HEK293 (cell line): ENCODE results near the gene EXT2.

ENCODE experiments used
- BCL11A ChIP-seq: fragments of 450-650 bp; formaldehyde crosslinking; IDR thresholded peaks from 2 replicates; pipeline ENCODE4 v1.5.1; 2016; ENCODE audit warnings: low read depth, missing biosample characterization, missing genetic modification characterization
- BCL11B ChIP-seq: fragments of 450-650 bp; formaldehyde crosslinking; IDR thresholded peaks from 2 replicates; pipeline ENCODE4 v1.5.1; 2016; ENCODE audit warnings: low read depth, missing biosample characterization, missing genetic modification characterization
- EGR2 ChIP-seq: fragments of 450-650 bp; formaldehyde crosslinking; IDR thresholded peaks from 2 replicates; pipeline ENCODE4 v1.5.1; 2016; ENCODE audit warnings: low read depth, missing biosample characterization, missing genetic modification characterization
- GFI1B ChIP-seq: fragments of 450-650 bp; formaldehyde crosslinking; IDR thresholded peaks from 2 replicates; pipeline ENCODE4 v1.5.1; 2016; ENCODE audit warnings: missing biosample characterization, missing genetic modification characterization
- GLI2 ChIP-seq: fragments of 450-650 bp; formaldehyde crosslinking; IDR thresholded peaks from 2 replicates; pipeline ENCODE4; 2017; ENCODE audit warnings: missing biosample characterization, missing genetic modification characterization, low read depth, borderline replicate concordance
- GLIS1 ChIP-seq: fragments of 450-650 bp; formaldehyde crosslinking; IDR thresholded peaks from 2 replicates; pipeline ENCODE4 v1.5.1; 2016; ENCODE audit warnings: missing biosample characterization, missing genetic modification characterization
- HOXD13 ChIP-seq: sonication (generic); formaldehyde crosslinking; IDR thresholded peaks from 2 replicates; pipeline ENCODE4 v1.8.0; 2022; ENCODE audit warnings: missing genetic modification reagents, borderline replicate concordance
- MZF1 ChIP-seq: fragments of 450-650 bp; formaldehyde crosslinking; IDR thresholded peaks from 2 replicates; pipeline ENCODE4 v1.5.1; 2017; ENCODE audit warnings: missing biosample characterization, missing genetic modification characterization, borderline replicate concordance
- OVOL3 ChIP-seq: fragments of 450-650 bp; formaldehyde crosslinking; IDR thresholded peaks from 2 replicates; pipeline ENCODE4 v1.5.1; 2016; ENCODE audit warnings: missing biosample characterization, missing genetic modification characterization
- SALL2 ChIP-seq: fragments of 450-650 bp; formaldehyde crosslinking; IDR thresholded peaks from 2 replicates; pipeline ENCODE4 v1.5.0; 2017; ENCODE audit warnings: missing biosample characterization, mild to moderate bottlenecking, missing genetic modification characterization, borderline replicate concordance
- SCRT2 ChIP-seq: fragments of 450-650 bp; formaldehyde crosslinking; IDR thresholded peaks from 2 replicates; pipeline ENCODE4 v1.5.1; 2016; ENCODE audit warnings: missing biosample characterization, missing genetic modification characterization
- SP3 ChIP-seq: fragments of 450-650 bp; formaldehyde crosslinking; IDR thresholded peaks from 2 replicates; pipeline ENCODE4 v1.5.1; 2016; ENCODE audit warnings: missing biosample characterization, missing genetic modification characterization
- TCF7L2 ChIP-seq: IDR thresholded peaks from 2 replicates; pipeline ENCODE4 v1.6.1; 2011; ENCODE audit warnings: low read depth, mild to moderate bottlenecking, inconsistent platforms, low read length, moderate library complexity, borderline replicate concordance
- ZBTB1 ChIP-seq: fragments of 450-650 bp; formaldehyde crosslinking; IDR thresholded peaks from 2 replicates; pipeline ENCODE4 v1.5.1; 2016; ENCODE audit warnings: missing biosample characterization, missing genetic modification characterization
- ZBTB8A ChIP-seq: fragments of 450-650 bp; formaldehyde crosslinking; IDR thresholded peaks from 2 replicates; pipeline ENCODE4 v1.5.1; 2016; ENCODE audit warnings: missing biosample characterization, missing genetic modification characterization
- ZFP3 ChIP-seq: fragments of 450-650 bp; formaldehyde crosslinking; IDR thresholded peaks from 2 replicates; pipeline ENCODE4 v1.5.1; 2016; ENCODE audit warnings: low read depth, missing biosample characterization, missing genetic modification characterization
- ZNF2 ChIP-seq: fragments of 450-650 bp; formaldehyde crosslinking; IDR thresholded peaks from 2 replicates; pipeline ENCODE4 v1.5.1; 2016; ENCODE audit warnings: missing biosample characterization, missing genetic modification characterization
- ZNF223 ChIP-seq: fragments of 450-650 bp; formaldehyde crosslinking; IDR thresholded peaks from 2 replicates; pipeline ENCODE4 v1.5.1; 2016; ENCODE audit warnings: missing biosample characterization, missing genetic modification characterization
- ZNF426 ChIP-seq: fragments of 450-650 bp; formaldehyde crosslinking; IDR thresholded peaks from 2 replicates; pipeline ENCODE4 v1.5.1; 2017; ENCODE audit warnings: missing biosample characterization, missing genetic modification characterization, mild to moderate bottlenecking, inconsistent platforms, moderate library complexity
- ZNF558 ChIP-seq: fragments of 450-650 bp; formaldehyde crosslinking; IDR thresholded peaks from 2 replicates; pipeline ENCODE4 v1.5.1; 2016; ENCODE audit warnings: missing biosample characterization, missing genetic modification characterization
- ZNF610 ChIP-seq: fragments of 450-650 bp; formaldehyde crosslinking; IDR thresholded peaks from 2 replicates; pipeline ENCODE4 v1.5.1; 2016; ENCODE audit warnings: missing biosample characterization, missing genetic modification characterization, borderline replicate concordance
- ZNF624 ChIP-seq: fragments of 450-650 bp; formaldehyde crosslinking; IDR thresholded peaks from 2 replicates; pipeline ENCODE4 v1.5.1; 2017; ENCODE audit warnings: missing biosample characterization, missing genetic modification characterization
- ZNF658 ChIP-seq: fragments of 450-650 bp; formaldehyde crosslinking; IDR thresholded peaks from 2 replicates; pipeline ENCODE4; 2016; ENCODE audit warnings: missing biosample characterization, missing genetic modification characterization
- ZNF664 ChIP-seq: fragments of 450-650 bp; formaldehyde crosslinking; IDR thresholded peaks from 2 replicates; pipeline ENCODE4 v1.5.1; 2016; ENCODE audit warnings: missing biosample characterization, missing genetic modification characterization
- ZXDB ChIP-seq: fragments of 450-650 bp; formaldehyde crosslinking; IDR thresholded peaks from 2 replicates; pipeline ENCODE4 v1.5.1; 2016; ENCODE audit warnings: missing biosample characterization, missing genetic modification characterization
- TF ChIP-seq, protein P1 (sequence below): fragments of 450-650 bp; formaldehyde crosslinking; IDR thresholded peaks from 2 replicates; pipeline ENCODE4 v1.5.1; 2016; ENCODE audit warnings: missing biosample characterization, missing genetic modification characterization
- TF ChIP-seq, protein P2 (sequence below): fragments of 450-650 bp; formaldehyde crosslinking; IDR thresholded peaks from 2 replicates; pipeline ENCODE4 v1.5.1; 2016; ENCODE audit warnings: missing biosample characterization, missing genetic modification characterization
- TF ChIP-seq, protein P3 (sequence below): fragments of 450-650 bp; formaldehyde crosslinking; IDR thresholded peaks from 2 replicates; pipeline ENCODE4 v1.5.1; 2017; ENCODE audit warnings: missing biosample characterization, missing genetic modification characterization
- TF ChIP-seq, protein P4 (sequence below): fragments of 450-650 bp; formaldehyde crosslinking; IDR thresholded peaks from 2 replicates; pipeline ENCODE4 v1.5.1; 2016; ENCODE audit warnings: missing biosample characterization, missing genetic modification characterization
- TF ChIP-seq, protein P5 (sequence below): fragments of 450-650 bp; IDR thresholded peaks from 2 replicates; pipeline ENCODE4 v1.5.1; 2018; ENCODE audit warnings: missing biosample characterization, mild to moderate bottlenecking, missing genetic modification characterization

EXT2 gene

DNA sequence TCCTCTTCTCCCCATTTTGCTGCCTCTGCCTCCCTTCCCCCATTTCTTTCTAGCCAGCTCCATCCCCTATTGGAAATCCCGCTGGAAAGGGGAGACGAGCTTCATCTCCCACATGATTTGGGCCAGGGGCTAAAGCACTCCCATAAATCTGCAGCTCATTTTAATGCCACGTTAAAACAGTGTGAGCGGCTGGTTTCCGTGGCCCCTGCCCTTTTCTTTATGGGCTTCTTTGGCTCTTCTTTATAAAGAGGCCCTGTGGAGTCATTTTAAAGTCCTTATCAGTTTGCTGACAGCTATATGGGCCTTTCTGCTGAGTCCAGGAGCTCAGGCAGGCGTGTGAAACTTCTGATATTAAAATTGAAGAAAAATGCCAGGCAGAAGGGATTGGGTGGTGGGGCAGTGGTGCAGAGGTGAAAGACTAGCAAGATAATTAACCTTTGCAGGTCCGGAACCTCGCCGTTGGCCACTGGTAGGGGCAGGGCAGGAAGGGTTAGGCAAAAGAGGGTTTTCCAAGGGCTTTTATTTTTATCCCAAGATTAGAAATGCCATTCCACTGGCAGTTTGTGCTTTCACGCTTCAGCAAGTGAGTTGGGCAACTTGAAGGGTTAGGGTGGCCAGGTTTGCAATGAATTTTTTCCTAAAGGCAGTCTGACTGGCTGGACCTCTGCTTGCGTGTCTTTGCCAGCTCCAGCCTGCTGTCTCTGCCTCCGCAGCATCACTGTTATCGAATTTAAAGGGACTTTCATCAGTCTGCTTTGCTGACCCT lies 44.3 kb downstream of the EXT2 start (continued):
- TF ChIP-seq TCF7L2 (peak; percentile 91), ZNF658 (tag by site-specific recombination) (no peak), ZXDB (tag by site-specific recombination) (peak; percentile 95), SALL2 (tag by site-specific recombination) (no peak), GLI2 (tag by site-specific recombination) (peak; percentile 80), EGR2 (tag by site-specific recombination) (no peak), GFI1B (tag by site-specific recombination) (no peak), OVOL3 (tag by site-specific recombination) (peak; percentile 49; the same call in 1 of the 2 replicates), BCL11A (no peak), ZNF558 (no peak), ZNF624 (tag by site-specific recombination) (no peak), MZF1 (tag by site-specific recombination) (peak; percentile 95), ZBTB8A (peak; percentile 54), ZNF426 (no peak), ZNF2 (tag by site-specific recombination) (0 out of 2 replicates have a peak, but pooled peaks have one; percentile 36), BCL11B (tag by site-specific recombination) (no peak), ZBTB1 (tag by site-specific recombination) (no peak), ZNF223 (tag by site-specific recombination) (no peak), ZNF610 (tag by site-specific recombination) (peak; percentile 95), SP3 (tag by site-specific recombination) (no peak), ZNF664 (no peak), GLIS1 (tag by site-specific recombination) (0 out of 2 replicates have a peak, but pooled peaks have one; percentile 29), HOXD13 (CRISPR knock-in tag) (peak; percentile 68; the same call in 1 of the 2 replicates), SCRT2 (tag by site-specific recombination) (no peak), ZFP3 (no peak)
- TF ChIP-seq, protein P1, sequence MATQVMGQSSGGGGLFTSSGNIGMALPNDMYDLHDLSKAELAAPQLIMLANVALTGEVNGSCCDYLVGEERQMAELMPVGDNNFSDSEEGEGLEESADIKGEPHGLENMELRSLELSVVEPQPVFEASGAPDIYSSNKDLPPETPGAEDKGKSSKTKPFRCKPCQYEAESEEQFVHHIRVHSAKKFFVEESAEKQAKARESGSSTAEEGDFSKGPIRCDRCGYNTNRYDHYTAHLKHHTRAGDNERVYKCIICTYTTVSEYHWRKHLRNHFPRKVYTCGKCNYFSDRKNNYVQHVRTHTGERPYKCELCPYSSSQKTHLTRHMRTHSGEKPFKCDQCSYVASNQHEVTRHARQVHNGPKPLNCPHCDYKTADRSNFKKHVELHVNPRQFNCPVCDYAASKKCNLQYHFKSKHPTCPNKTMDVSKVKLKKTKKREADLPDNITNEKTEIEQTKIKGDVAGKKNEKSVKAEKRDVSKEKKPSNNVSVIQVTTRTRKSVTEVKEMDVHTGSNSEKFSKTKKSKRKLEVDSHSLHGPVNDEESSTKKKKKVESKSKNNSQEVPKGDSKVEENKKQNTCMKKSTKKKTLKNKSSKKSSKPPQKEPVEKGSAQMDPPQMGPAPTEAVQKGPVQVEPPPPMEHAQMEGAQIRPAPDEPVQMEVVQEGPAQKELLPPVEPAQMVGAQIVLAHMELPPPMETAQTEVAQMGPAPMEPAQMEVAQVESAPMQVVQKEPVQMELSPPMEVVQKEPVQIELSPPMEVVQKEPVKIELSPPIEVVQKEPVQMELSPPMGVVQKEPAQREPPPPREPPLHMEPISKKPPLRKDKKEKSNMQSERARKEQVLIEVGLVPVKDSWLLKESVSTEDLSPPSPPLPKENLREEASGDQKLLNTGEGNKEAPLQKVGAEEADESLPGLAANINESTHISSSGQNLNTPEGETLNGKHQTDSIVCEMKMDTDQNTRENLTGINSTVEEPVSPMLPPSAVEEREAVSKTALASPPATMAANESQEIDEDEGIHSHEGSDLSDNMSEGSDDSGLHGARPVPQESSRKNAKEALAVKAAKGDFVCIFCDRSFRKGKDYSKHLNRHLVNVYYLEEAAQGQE (tag by site-specific recombination), result no peak
- TF ChIP-seq, protein P2, sequence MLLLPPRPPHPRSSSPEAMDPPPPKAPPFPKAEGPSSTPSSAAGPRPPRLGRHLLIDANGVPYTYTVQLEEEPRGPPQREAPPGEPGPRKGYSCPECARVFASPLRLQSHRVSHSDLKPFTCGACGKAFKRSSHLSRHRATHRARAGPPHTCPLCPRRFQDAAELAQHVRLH, result peak; percentile 87
- TF ChIP-seq, protein P3, sequence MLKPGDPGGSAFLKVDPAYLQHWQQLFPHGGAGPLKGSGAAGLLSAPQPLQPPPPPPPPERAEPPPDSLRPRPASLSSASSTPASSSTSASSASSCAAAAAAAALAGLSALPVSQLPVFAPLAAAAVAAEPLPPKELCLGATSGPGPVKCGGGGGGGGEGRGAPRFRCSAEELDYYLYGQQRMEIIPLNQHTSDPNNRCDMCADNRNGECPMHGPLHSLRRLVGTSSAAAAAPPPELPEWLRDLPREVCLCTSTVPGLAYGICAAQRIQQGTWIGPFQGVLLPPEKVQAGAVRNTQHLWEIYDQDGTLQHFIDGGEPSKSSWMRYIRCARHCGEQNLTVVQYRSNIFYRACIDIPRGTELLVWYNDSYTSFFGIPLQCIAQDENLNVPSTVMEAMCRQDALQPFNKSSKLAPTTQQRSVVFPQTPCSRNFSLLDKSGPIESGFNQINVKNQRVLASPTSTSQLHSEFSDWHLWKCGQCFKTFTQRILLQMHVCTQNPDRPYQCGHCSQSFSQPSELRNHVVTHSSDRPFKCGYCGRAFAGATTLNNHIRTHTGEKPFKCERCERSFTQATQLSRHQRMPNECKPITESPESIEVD (tag by site-specific recombination), result peak; percentile 87
- TF ChIP-seq, protein P4, sequence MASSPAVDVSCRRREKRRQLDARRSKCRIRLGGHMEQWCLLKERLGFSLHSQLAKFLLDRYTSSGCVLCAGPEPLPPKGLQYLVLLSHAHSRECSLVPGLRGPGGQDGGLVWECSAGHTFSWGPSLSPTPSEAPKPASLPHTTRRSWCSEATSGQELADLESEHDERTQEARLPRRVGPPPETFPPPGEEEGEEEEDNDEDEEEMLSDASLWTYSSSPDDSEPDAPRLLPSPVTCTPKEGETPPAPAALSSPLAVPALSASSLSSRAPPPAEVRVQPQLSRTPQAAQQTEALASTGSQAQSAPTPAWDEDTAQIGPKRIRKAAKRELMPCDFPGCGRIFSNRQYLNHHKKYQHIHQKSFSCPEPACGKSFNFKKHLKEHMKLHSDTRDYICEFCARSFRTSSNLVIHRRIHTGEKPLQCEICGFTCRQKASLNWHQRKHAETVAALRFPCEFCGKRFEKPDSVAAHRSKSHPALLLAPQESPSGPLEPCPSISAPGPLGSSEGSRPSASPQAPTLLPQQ, result no peak
- TF ChIP-seq, protein P5, sequence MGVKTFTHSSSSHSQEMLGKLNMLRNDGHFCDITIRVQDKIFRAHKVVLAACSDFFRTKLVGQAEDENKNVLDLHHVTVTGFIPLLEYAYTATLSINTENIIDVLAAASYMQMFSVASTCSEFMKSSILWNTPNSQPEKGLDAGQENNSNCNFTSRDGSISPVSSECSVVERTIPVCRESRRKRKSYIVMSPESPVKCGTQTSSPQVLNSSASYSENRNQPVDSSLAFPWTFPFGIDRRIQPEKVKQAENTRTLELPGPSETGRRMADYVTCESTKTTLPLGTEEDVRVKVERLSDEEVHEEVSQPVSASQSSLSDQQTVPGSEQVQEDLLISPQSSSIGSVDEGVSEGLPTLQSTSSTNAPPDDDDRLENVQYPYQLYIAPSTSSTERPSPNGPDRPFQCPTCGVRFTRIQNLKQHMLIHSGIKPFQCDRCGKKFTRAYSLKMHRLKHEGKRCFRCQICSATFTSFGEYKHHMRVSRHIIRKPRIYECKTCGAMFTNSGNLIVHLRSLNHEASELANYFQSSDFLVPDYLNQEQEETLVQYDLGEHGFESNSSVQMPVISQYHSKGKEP (tag by site-specific recombination), result peak; percentile 34; the same call in 1 of the 2 replicates
